PC-9 (cell line): Measurements from ENCODE around the gene INHBE.

Experiments
- EZH2 ChIP-seq: fragments of 200-600 bp; sonication (generic); IDR thresholded peaks from 2 replicates; pipeline ENCODE4 v1.8.0; 2017; ENCODE audit warnings: antibody characterized with exemption, low read depth
- TF ChIP-seq, protein P1 (sequence below): fragments of 200-600 bp; sonication (generic); conservative IDR thresholded peaks from 2 replicates; pipeline ENCODE4 v1.6.1; 2017; ENCODE audit warnings: mixed run types, antibody characterized with exemption, mild to moderate bottlenecking, moderate library complexity

GRCh38 chr12:57488402-57489156 lies 33.5 kb downstream of the INHBE start:
- TF ChIP-seq, protein P1, sequence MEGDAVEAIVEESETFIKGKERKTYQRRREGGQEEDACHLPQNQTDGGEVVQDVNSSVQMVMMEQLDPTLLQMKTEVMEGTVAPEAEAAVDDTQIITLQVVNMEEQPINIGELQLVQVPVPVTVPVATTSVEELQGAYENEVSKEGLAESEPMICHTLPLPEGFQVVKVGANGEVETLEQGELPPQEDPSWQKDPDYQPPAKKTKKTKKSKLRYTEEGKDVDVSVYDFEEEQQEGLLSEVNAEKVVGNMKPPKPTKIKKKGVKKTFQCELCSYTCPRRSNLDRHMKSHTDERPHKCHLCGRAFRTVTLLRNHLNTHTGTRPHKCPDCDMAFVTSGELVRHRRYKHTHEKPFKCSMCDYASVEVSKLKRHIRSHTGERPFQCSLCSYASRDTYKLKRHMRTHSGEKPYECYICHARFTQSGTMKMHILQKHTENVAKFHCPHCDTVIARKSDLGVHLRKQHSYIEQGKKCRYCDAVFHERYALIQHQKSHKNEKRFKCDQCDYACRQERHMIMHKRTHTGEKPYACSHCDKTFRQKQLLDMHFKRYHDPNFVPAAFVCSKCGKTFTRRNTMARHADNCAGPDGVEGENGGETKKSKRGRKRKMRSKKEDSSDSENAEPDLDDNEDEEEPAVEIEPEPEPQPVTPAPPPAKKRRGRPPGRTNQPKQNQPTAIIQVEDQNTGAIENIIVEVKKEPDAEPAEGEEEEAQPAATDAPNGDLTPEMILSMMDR, result no peak
- TF ChIP-seq EZH2, result no peak
